ENCODE results near the gene PMEPA1. TPM values are rescaled to one million over a fixed set of nuclear protein-coding genes. Genes with fewer than 3 reads are reported as not detected.
"Not testable (repeated sequence)": the region's sequence is repeated elsewhere in the genome, so short reads cannot be mapped to it uniquely, and the experiment has no call there.

The PMEPA1 gene
- total and polyA plus RNA-seq, 5 experiments from 2014 or later, result 1.6 to 14.3 (median 5.0) TPM

DNA sequence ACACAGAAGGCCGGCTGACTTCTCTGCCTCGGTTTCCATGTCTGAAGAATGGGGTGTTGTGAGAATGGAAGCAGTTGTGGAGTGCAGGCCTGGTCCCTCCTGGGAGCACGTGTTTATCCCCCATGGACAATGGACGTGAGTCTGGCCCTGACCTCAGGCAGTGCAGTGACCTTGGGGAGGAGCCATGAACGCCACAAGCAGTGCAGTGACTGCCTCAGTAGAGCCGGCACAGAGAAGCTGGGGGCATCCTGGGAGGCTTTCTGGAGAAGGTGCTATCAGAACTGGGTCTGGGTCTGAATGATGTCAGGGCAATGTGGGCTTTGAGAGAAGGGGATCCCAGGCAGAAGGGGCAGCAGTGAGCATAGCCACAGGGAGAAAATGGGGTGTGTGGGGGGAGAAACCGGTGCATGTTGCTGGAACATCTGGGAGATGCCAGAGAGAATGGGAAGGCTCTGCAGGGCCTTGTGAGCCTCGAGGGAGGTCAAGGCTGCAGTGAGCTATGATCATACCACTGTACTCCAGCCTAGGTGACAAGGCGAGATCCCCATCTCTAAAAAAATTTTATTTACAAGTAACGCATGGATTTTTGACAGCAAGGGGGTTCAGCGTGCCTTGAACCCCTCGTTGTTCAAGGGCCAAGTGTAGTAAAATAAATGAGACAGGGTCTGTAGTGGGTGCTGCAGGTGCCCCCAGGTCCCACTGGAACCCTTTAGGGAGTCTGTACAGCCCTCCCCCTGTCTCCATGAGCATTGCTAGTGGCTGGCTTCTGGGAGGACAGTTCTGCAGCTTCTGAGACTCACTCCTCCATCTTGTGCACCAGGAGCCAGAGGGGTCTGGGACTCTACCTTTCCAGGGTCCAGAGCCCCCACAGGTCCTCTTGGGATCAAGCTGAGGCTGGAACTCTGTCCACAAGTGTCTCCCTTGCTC lies 62.5 kb downstream of the PMEPA1 start:
- H3K9me3 Mint-ChIP-seq, result peaks cover 0 to 36% (median 19%) of the 10 kb centered on the region in 9 donors
- H3K27me3 Mint-ChIP-seq, result peaks cover 0 to 1% (median 0%) of the 10 kb centered on the region in 5 donors
- ATAC-seq (no peak), DNase-seq (peak in 1 of 10 donors; percentile 8)
- H3K4me3 Mint-ChIP-seq, result no peak overlapping the region
- POLR2A ChIA-PET, result interaction anchor here (1.3 to 2.3 kb wide), 2 partner anchors 19 to 27 kb away, joined by 3 to 6 read pairs; partner anchors contain the start of gene ZBP1
- peaks cover 0 to 22% (median 10%) of the 10 kb centered on the region in 3 donors for H3K36me3 Mint-ChIP-seq
- H3K27ac Mint-ChIP-seq, result peak overlapping the region in 1 of 10 donors; percentile 71
- no peaks in the 10 kb centered on the region for H3K4me1 Mint-ChIP-seq

- DNase-seq (no peak), ATAC-seq (no peak)
- peaks cover 0 to 38% (median 33%) of the 10 kb centered on the region in 3 donors for H3K36me3 Mint-ChIP-seq
- peaks cover 14 to 54% (median 44%) of the 10 kb centered on the region in 9 donors for H3K9me3 Mint-ChIP-seq
- H3K4me1 Mint-ChIP-seq, result peaks cover 7 to 16% (median 12%) of the 10 kb centered on the region in 4 donors
- no peak overlapping the region for H3K4me3 Mint-ChIP-seq
- peaks cover 0 to 17% (median 0%) of the 10 kb centered on the region in 5 donors for H3K27me3 Mint-ChIP-seq
- H3K27ac Mint-ChIP-seq, result no peak overlapping the region
- POLR2A ChIA-PET, result interaction anchor here (0.9 kb wide), 1 partner anchor 9 kb away, joined by 3 read pairs; no protein-coding TSS in a partner anchor
Observed at GRCh38 chr20:57638895-57639236, 70.9 kb downstream of the PMEPA1 start.

DNA sequence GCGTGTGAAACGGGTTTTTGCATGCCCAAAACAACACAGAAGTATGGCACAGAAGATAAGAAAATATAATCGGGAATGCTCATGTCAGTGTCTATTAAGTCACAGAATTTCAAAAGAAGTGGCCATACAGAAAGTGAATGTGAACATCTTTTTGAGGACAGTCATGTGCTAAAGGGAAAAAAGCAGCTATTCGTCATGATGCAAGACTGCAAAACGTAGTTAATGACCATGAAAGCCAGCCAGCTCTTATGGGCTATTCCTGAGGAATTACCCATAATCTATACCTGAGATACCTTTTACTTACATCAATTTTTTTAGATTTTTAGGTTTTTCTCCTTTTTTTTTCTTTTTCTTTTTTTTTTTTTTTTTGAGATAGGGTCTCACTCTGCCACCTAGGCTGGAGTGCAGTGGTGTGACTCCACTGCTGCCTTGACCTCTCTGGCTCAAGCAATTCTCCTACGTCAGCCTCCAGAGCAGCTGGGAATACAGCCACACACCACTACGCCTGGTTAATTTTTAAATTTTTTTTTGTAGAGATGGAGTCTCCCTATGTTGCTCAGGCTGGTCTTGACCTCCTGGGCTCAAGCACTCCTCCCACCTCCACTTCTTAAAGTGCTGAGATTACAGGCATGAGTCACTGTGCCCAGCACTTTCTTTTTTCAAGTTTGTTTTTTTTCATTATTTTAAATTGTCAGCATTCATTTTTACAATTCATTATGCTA lies 71.5 kb downstream of the PMEPA1 start:
- H3K4me3 Mint-ChIP-seq, result no peak overlapping the region
- peaks cover 0 to 17% (median 0%) of the 10 kb centered on the region in 5 donors for H3K27me3 Mint-ChIP-seq
- peaks cover 0 to 36% (median 30%) of the 10 kb centered on the region in 3 donors for H3K36me3 Mint-ChIP-seq
- DNase-seq (no peak), ATAC-seq (no peak)
- H3K4me1 Mint-ChIP-seq, result peaks cover 9 to 21% (median 17%) of the 10 kb centered on the region in 4 donors
- peaks cover 12 to 54% (median 44%) of the 10 kb centered on the region in 9 donors for H3K9me3 Mint-ChIP-seq
- no peak overlapping the region for H3K27ac Mint-ChIP-seq
- POLR2A ChIA-PET, result interaction anchor here (0.9 kb wide), 1 partner anchor 8 kb away, joined by 3 read pairs; no protein-coding TSS in a partner anchor

DNA sequence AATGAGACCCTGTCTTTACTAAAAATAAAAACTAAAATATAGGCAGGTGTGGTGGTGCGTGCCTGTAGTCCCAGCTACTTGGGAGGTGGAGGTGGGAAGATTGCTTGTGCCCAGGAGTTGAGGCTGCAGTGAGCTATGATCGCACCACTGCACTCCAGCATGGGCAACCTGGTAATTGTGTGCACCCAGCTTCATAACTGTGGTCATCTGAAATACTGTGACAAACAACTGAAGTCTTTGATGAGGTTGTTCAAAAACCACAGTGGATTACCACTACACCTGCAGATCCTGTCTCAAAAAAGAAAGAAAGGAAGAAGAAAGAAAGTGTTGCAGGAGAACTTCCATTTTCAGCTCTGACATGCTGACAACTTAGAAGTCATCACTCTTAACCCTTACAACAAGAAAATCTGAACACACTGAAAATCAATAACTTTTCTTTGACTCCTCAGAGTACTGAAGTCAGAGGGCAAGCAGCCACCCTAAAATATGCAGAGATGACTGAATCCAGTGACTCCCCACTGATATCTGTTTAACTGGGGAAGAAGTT lies 75.8 kb downstream of the PMEPA1 start:
- Mint-ChIP-seq H3K4me3 (peak overlapping the region in 8 of 10 donors; percentile 24 to 76 (median 61)), H3K27me3 (peaks cover 0 to 16% (median 0%) of the 10 kb centered on the region in 5 donors), H3K9me3 (peaks cover 12 to 54% (median 40%) of the 10 kb centered on the region in 9 donors), H3K4me1 (peaks cover 26 to 60% (median 50%) of the 10 kb centered on the region in 4 donors), H3K36me3 (peaks cover 0 to 36% (median 29%) of the 10 kb centered on the region in 3 donors), H3K27ac (peak overlapping the region in 9 of 10 donors; percentile 14 to 89 (median 71))
- DNase-seq (peak in 6 of 10 donors; percentile 21 to 78 (median 46)), ATAC-seq (peak; percentile 69 to 75)
- POLR2A ChIA-PET, result interaction anchor here (0.6 to 3.4 kb wide), 4 partner anchors 13 to 23 kb away, joined by 3 to 16 read pairs (median 6); partner anchors contain the start of gene ZBP1

GRCh38 chr20:57632286-57632685 lies 77.5 kb downstream of the PMEPA1 start:
- peaks cover 0 to 12% (median 0%) of the 10 kb centered on the region in 5 donors for H3K27me3 Mint-ChIP-seq

GRCh38 chr20:57630061-57630460 lies 79.8 kb downstream of the PMEPA1 start:
- POLR2A ChIA-PET, result interaction anchor here (0.8 to 6.7 kb wide), 16 partner anchors 8 to 241 kb away, joined by 3 to 239 read pairs (median 8); partner anchors contain the start of genes PMEPA1, RBM38 and ZBP1
- Mint-ChIP-seq H3K27me3 (peaks cover 0 to 3% (median 0%) of the 10 kb centered on the region in 5 donors), H3K9me3 (peaks cover 3 to 28% (median 23%) of the 10 kb centered on the region in 9 donors), H3K27ac (peak overlapping the region; percentile 95 to 99 (median 98)), H3K4me1 (peaks cover 41 to 92% (median 84%) of the 10 kb centered on the region in 4 donors), H3K36me3 (peaks cover 5 to 16% (median 15%) of the 10 kb centered on the region in 3 donors), H3K4me3 (peak overlapping the region; percentile 91 to 98 (median 96))
- DNase-seq, result peak in 5 of 10 donors; percentile 35 to 58 (median 46)
- ATAC-seq, result peak; percentile 53 to 59

More at GRCh38 chr20:57632286-57632685, 77.5 kb downstream of the PMEPA1 start:
- H3K9me3 Mint-ChIP-seq, result peaks cover 12 to 45% (median 36%) of the 10 kb centered on the region in 9 donors
- peak overlapping the region in 2 of 10 donors; percentile 24 to 30 for H3K4me3 Mint-ChIP-seq
- peaks cover 31 to 74% (median 64%) of the 10 kb centered on the region in 4 donors for H3K4me1 Mint-ChIP-seq
- ATAC-seq (no peak), DNase-seq (no peak)
- H3K27ac Mint-ChIP-seq, result peak overlapping the region in 1 of 10 donors; percentile 61
- H3K36me3 Mint-ChIP-seq, result peaks cover 0 to 31% (median 24%) of the 10 kb centered on the region in 3 donors
- POLR2A ChIA-PET, result interaction anchor here (6.7 kb wide), 1 partner anchor 14 kb away, joined by 239 read pairs; the partner anchor contains the start of gene ZBP1

- Mint-ChIP-seq H3K36me3 (peaks cover 8 to 19% (median 13%) of the 10 kb centered on the region in 3 donors), H3K4me3 (peak overlapping the region; percentile 91 to 98 (median 96)), H3K27ac (peak overlapping the region; percentile 95 to 99 (median 98)), H3K4me1 (peaks cover 38 to 89% (median 82%) of the 10 kb centered on the region in 4 donors), H3K9me3 (peaks cover 0 to 24% (median 18%) of the 10 kb centered on the region in 9 donors)
- POLR2A ChIA-PET, result interaction anchor here (0.8 to 6.7 kb wide), 19 partner anchors 12 to 1022 kb away, joined by 3 to 239 read pairs (median 7); partner anchors contain the start of genes PMEPA1, RBM38, STX16 and ZBP1
- DNase-seq, result peak in 6 of 10 donors; percentile 24 to 72 (median 50)
- H3K27me3 Mint-ChIP-seq, ATAC-seq: not testable (repeated sequence)
Observed at GRCh38 chr20:57629491-57629901, 80.3 kb downstream of the PMEPA1 start.

DNA sequence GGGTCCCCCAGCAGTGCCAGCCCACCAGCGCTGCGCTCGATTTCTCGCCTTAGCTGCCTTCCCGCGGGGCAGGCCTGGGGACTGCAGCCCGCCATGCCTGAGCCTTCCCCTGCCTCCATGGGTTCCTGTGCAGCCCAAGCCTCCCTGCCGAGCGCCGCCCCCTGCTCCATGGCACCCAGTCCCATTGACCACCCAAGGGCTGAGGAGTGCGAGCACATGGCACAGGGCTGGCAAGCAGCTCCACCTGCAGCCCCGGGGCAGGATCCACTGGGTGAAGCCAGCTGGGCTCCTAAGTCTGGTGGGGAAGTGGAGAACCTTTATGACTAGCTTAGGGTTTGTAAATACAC lies 80.9 kb downstream of the PMEPA1 start:
- peaks cover 0 to 22% (median 12%) of the 10 kb centered on the region in 9 donors for H3K9me3 Mint-ChIP-seq
- POLR2A ChIA-PET, result interaction anchor here (0.6 to 6.7 kb wide), 18 partner anchors 11 to 1032 kb away, joined by 3 to 239 read pairs (median 8); partner anchors contain the start of genes PMEPA1, RBM38, STX16 and ZBP1
- peaks cover 34 to 88% (median 79%) of the 10 kb centered on the region in 4 donors for H3K4me1 Mint-ChIP-seq
- H3K27ac Mint-ChIP-seq, result peak overlapping the region; percentile 95 to 99 (median 98)
- not testable (repeated sequence) for H3K27me3 Mint-ChIP-seq, ATAC-seq, DNase-seq
- H3K4me3 Mint-ChIP-seq, result peak overlapping the region; percentile 91 to 98 (median 96)
- peaks cover 9 to 24% (median 11%) of the 10 kb centered on the region in 3 donors for H3K36me3 Mint-ChIP-seq

- POLR2A ChIA-PET, result interaction anchor here (0.6 to 6.7 kb wide), 24 partner anchors 11 to 1739 kb away, joined by 3 to 239 read pairs (median 6); partner anchors contain the start of genes PMEPA1, RBM38, STX16 and ZBP1
- Mint-ChIP-seq H3K4me1 (peaks cover 31 to 86% (median 74%) of the 10 kb centered on the region in 4 donors), H3K4me3 (peak overlapping the region; percentile 77 to 96 (median 89)), H3K27ac (peak overlapping the region; percentile 93 to 99 (median 98)), H3K36me3 (peaks cover 9 to 24% (median 14%) of the 10 kb centered on the region in 3 donors), H3K9me3 (peaks cover 0 to 18% (median 10%) of the 10 kb centered on the region in 9 donors), H3K27me3 (no peaks in the 10 kb centered on the region)
- DNase-seq (peak in 9 of 10 donors; percentile 53 to 86 (median 59)), ATAC-seq (peak; percentile 80 to 84)
Observed at GRCh38 chr20:57628047-57628961, 81.5 kb downstream of the PMEPA1 start.

DNA sequence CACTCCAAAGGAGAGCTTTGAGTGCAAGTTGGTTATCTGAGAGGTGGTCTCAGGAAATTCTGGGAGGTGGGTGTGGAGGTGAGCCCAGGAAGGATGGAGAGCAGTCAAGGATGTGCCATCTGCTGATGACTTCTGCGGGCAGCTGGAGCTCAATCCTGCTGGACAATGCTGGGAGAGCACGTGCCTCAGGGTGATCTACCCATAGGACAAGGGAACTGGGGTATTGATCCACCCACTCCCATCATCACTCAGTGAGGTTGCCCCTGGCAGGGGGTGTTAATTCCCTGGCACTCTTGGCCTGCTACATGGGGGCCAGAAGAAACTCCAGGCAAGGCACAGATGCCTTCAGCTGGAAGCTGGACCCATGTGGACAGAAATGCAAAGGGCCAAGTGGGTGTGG lies 82.5 kb downstream of the PMEPA1 start:
- ATAC-seq (no peak), DNase-seq (no peak)
- Mint-ChIP-seq H3K4me3 (peak overlapping the region; percentile 75 to 96 (median 89)), H3K27ac (peak overlapping the region; percentile 93 to 99 (median 98)), H3K27me3 (no peaks in the 10 kb centered on the region), H3K9me3 (peaks cover 0 to 17% (median 5%) of the 10 kb centered on the region in 9 donors), H3K4me1 (peaks cover 34 to 87% (median 73%) of the 10 kb centered on the region in 4 donors), H3K36me3 (peaks cover 9 to 24% (median 14%) of the 10 kb centered on the region in 3 donors)
- POLR2A ChIA-PET, result interaction anchor here (0.6 to 6.7 kb wide), 15 partner anchors 10 to 1740 kb away, joined by 3 to 239 read pairs (median 7); partner anchors contain the start of genes RBM38, STX16 and ZBP1
